ENCODE measurements around the gene LMF1. TPM values are rescaled to one million over a fixed set of nuclear protein-coding genes. Genes with fewer than 3 reads are reported as not detected.

LMF1 gene
- total and polyA plus RNA-seq, 2 donors (not counting 1 experiment from before 2014, with no cell fraction given): 36.4 to 63.2 TPM

GRCh38 chr16:1002399-1003166 is 31.8 kb upstream of the LMF1 start:
- Histone ChIP-seq H3K9ac (ENCODE audit: low read length) (no peak overlapping the region), H2AFZ (ENCODE audit: insufficient read depth, low read depth, low read length, poor library complexity, severe bottlenecking) (no peak overlapping the region), H3K4me1 (ENCODE audit: control insufficient read depth in 2 of 2, insufficient read depth in 2 of 2, low read length in 2 of 2) (peaks cover 2 to 7% of the 10 kb centered on the region in 2 donors), H3K9me3 (ENCODE audit: control extremely low read depth in 1 of 3, control insufficient read depth in 2 of 3, insufficient read depth in 1 of 3, low read length in 2 of 3) (peaks cover 0 to 16% (median 0%) of the 10 kb centered on the region in 3 donors), H3K4me3 (ENCODE audit: control extremely low read depth in 1 of 5, extremely low read depth in 1 of 5, insufficient read depth in 1 of 5, low read depth in 2 of 5, low read length in 4 of 5) (no peak overlapping the region), H3K4me2 (replicated peaks; ENCODE audit: low read depth, low read length, poor library complexity, severe bottlenecking) (no peak overlapping the region), H3K79me2 (ENCODE audit: control insufficient read depth, insufficient read depth, low read length) (no peaks in the 10 kb centered on the region), H3K27me3 (replicated peaks in 1 of 4; ENCODE audit: control extremely low read depth in 1 of 4, control insufficient read depth in 3 of 4, insufficient read depth in 4 of 4, low read length in 3 of 4) (peaks cover 0 to 21% (median 2%) of the 10 kb centered on the region in 4 experiments), H3K36me3 (replicated peaks in 1 of 2; ENCODE audit: control extremely low read depth in 1 of 2, control insufficient read depth in 1 of 2, extremely low read depth in 1 of 2, insufficient read depth in 2 of 2, low read length in 1 of 2) (no peaks in the 10 kb centered on the region), H4K20me1 (ENCODE audit: control insufficient read depth, insufficient read depth, low read length, poor library complexity, severe bottlenecking) (no peaks in the 10 kb centered on the region), H3K27ac (ENCODE audit: low read length in 2 of 2) (no peak overlapping the region)
- DNase-seq: no peak
- ChIA-PET CTCF (no interaction called here), POLR2A (no interaction called here)
- no peaks in the 10 kb centered on the region for H3K4me1 Mint-ChIP-seq
- H3K27ac Mint-ChIP-seq: no peak overlapping the region
- intact Hi-C loops (cut with micrococcal nuclease): no loop called here
- H3K27me3 Mint-ChIP-seq: peaks cover 3% of the 10 kb centered on the region
- no peak for TF ChIP-seq CTCF (IDR thresholded peaks at IDR 0.05)
- TF ChIP-seq EZH2 (IDR thresholded peaks at IDR 0.05; ENCODE audit: borderline replicate concordance, insufficient read depth, low read depth, low read length, poor library complexity, severe bottlenecking): no peak
- H3K9me3 Mint-ChIP-seq (ENCODE audit: insufficient read depth): no peaks in the 10 kb centered on the region
- ATAC-seq (ENCODE audit: low read depth): no peak
- WGBS (ENCODE audit: insufficient coverage): 87% methylated on average over 46 of the region's 46 CpGs
- no peak overlapping the region for H3K4me3 Mint-ChIP-seq

- intact Hi-C loops (cut with micrococcal nuclease): no loop called here
- Histone ChIP-seq H3K9me3 (ENCODE audit: control extremely low read depth in 1 of 3, control insufficient read depth in 2 of 3, insufficient read depth in 1 of 3, low read length in 2 of 3) (peaks cover 0 to 30% (median 0%) of the 10 kb centered on the region in 3 donors), H4K20me1 (ENCODE audit: control insufficient read depth, insufficient read depth, low read length, poor library complexity, severe bottlenecking) (no peaks in the 10 kb centered on the region), H3K79me2 (ENCODE audit: control insufficient read depth, insufficient read depth, low read length) (no peaks in the 10 kb centered on the region), H3K4me2 (replicated peaks; ENCODE audit: low read depth, low read length, poor library complexity, severe bottlenecking) (no peak overlapping the region), H3K36me3 (replicated peaks in 1 of 2; ENCODE audit: control extremely low read depth in 1 of 2, control insufficient read depth in 1 of 2, extremely low read depth in 1 of 2, insufficient read depth in 2 of 2, low read length in 1 of 2) (no peaks in the 10 kb centered on the region), H3K27me3 (replicated peaks in 1 of 4; ENCODE audit: control extremely low read depth in 1 of 4, control insufficient read depth in 3 of 4, insufficient read depth in 4 of 4, low read length in 3 of 4) (peaks cover 0 to 36% (median 4%) of the 10 kb centered on the region in 4 experiments), H3K4me3 (ENCODE audit: control extremely low read depth in 1 of 5, extremely low read depth in 1 of 5, insufficient read depth in 1 of 5, low read depth in 2 of 5, low read length in 4 of 5) (no peak overlapping the region), H3K9ac (ENCODE audit: low read length) (no peak overlapping the region), H3K4me1 (ENCODE audit: control insufficient read depth in 2 of 2, insufficient read depth in 2 of 2, low read length in 2 of 2) (peaks cover 4 to 7% of the 10 kb centered on the region in 2 donors), H2AFZ (ENCODE audit: insufficient read depth, low read depth, low read length, poor library complexity, severe bottlenecking) (no peak overlapping the region), H3K27ac (ENCODE audit: low read length in 2 of 2) (no peak overlapping the region)
- H3K27me3 Mint-ChIP-seq: peaks cover 10% of the 10 kb centered on the region
- TF ChIP-seq EZH2 (IDR thresholded peaks at IDR 0.05; ENCODE audit: borderline replicate concordance, insufficient read depth, low read depth, low read length, poor library complexity, severe bottlenecking): no peak
- no peak for TF ChIP-seq CTCF (IDR thresholded peaks at IDR 0.05)
- no peak for ATAC-seq (ENCODE audit: low read depth)
- no peak overlapping the region for H3K27ac Mint-ChIP-seq
- no peaks in the 10 kb centered on the region for H3K4me1 Mint-ChIP-seq
- CTCF ChIA-PET: no interaction called here
- POLR2A ChIA-PET: no interaction called here
- 84% methylated on average over 11 of the region's 11 CpGs for WGBS (ENCODE audit: insufficient coverage)
- no peak for DNase-seq
- H3K4me3 Mint-ChIP-seq: no peak overlapping the region
- no peaks in the 10 kb centered on the region for H3K9me3 Mint-ChIP-seq (ENCODE audit: insufficient read depth)
Observed at GRCh38 chr16:1001096-1001495, 30.3 kb upstream of the LMF1 start.

Data from B cell (primary cell).